ENCODE results near the gene PCID2. TPM values are rescaled to one million over a fixed set of nuclear protein-coding genes. Genes with fewer than 3 reads are reported as not detected.
A peak's percentile ranks its signal among the peaks of the same experiment; 100 is the strongest.

PCID2 gene
- total and polyA plus RNA-seq, 2 experiments from 2014 or later, result 79.6 to 107 TPM

GRCh38 chr13:113190181-113190580, 18.3 kb downstream of the PCID2 start (continued):
- TF ChIP-seq REST (IDR thresholded peaks at IDR 0.05; ENCODE audit: unreplicated experiment), result no peak

- H3K27ac Mint-ChIP-seq, result no peak overlapping the region
- TF ChIP-seq ZNF462 (CRISPR knock-in tag; IDR thresholded peaks at IDR 0.05), result no peak
- no peak for TF ChIP-seq EZH2phosphoT487 (IDR thresholded peaks at IDR 0.05; ENCODE audit: unreplicated experiment)
- TF ChIP-seq ETS1 (IDR thresholded peaks at IDR 0.05), result no peak
- no peak for TF ChIP-seq JUNB (IDR thresholded peaks at IDR 0.05; ENCODE audit: unreplicated experiment)
- TF ChIP-seq ZNF331 (CRISPR knock-in tag; IDR thresholded peaks at IDR 0.05; ENCODE audit: low read depth), result no peak
- no peak for TF ChIP-seq REST (IDR thresholded peaks at IDR 0.05; ENCODE audit: unreplicated experiment)
- TF ChIP-seq ZNF114 (CRISPR knock-in tag; IDR thresholded peaks at IDR 0.05), result no peak
- TF ChIP-seq EZH2 (IDR thresholded peaks at IDR 0.05; ENCODE audit: low read depth, unreplicated experiment), result no peak
- TF ChIP-seq STAT1 (IDR thresholded peaks at IDR 0.05; ENCODE audit: unreplicated experiment), result no peak
These were observed 20.4 kb downstream of the PCID2 start for GRCh38 chr13:113187883-113188665.

More at GRCh38 chr13:113187883-113188665, 20.4 kb downstream of the PCID2 start:
- Histone ChIP-seq H3K79me2 (replicated peaks; ENCODE audit: insufficient read depth) (peaks cover 9% of the 10 kb centered on the region; the same call in 1 of the 2 replicates), H3K36me3 (ENCODE audit: insufficient read depth) (peaks cover 54% of the 10 kb centered on the region), H4K20me1 (replicated peaks; ENCODE audit: insufficient read depth) (peaks cover 5% of the 10 kb centered on the region), H2AFZ (no peak overlapping the region), H3K4me1 (ENCODE audit: insufficient read depth) (no peaks in the 10 kb centered on the region), H3K27me3 (ENCODE audit: insufficient read depth) (no peaks in the 10 kb centered on the region), H3K4me3 (no peak overlapping the region), H3F3A (replicated peaks; ENCODE audit: low read depth) (0 out of 2 replicates have a peak, but pooled peaks cover 4% of the 10 kb centered on the region), H3K27ac (ENCODE audit: low read depth) (0 out of 2 replicates have a peak overlapping the region, but pooled peaks have one; percentile 19), H3K4me2 (no peak overlapping the region), H3K9me2 (ENCODE audit: insufficient read depth) (no peaks in the 10 kb centered on the region)
- no peak for ATAC-seq
- Mint-ChIP-seq H3K4me3 (no peak overlapping the region), H3K9me3 (no peaks in the 10 kb centered on the region; the same call in 2 of the 3 replicates), H3K4me1 (peaks cover 2% of the 10 kb centered on the region; the same call in 1 of the 3 replicates), H3K36me3 (ENCODE audit: low read depth) (peaks cover 74% of the 10 kb centered on the region), H3K27me3 (ENCODE audit: insufficient read depth, low read depth, poor library complexity) (peaks cover 2% of the 10 kb centered on the region)
- DNase-seq (ENCODE audit: low spot score), result no peak
